Limb (tissue), 2 donors: ENCODE data around the gene TRMO.

Source experiments
- DNase-seq, 2 donors: peaks; one replicate each; pipeline ENCODE4 v3.0.0-alpha.2; 2016; ENCODE audit errors: extremely low spot score in 2 of 2

TRMO gene

DNA sequence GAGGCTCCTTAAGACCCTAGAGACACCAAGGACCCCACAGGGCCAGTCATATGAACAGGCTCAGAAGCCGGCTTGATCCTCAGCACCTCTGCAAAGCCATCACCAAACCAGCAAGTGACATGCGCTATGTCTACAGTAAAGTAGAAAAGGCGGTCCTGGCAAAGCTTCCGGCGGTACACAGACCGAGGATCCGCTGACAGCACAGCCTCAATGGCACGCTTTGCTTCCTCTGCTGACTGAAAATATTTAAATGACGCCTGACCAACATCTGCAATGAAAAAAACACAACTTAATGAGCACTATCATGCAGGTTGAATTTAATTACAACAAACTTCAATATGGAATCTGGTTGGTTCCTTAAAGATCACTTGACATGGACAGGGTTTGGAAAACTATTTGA is 17.6 kb downstream of the TRMO start:
- no peak for DNase-seq

DNA sequence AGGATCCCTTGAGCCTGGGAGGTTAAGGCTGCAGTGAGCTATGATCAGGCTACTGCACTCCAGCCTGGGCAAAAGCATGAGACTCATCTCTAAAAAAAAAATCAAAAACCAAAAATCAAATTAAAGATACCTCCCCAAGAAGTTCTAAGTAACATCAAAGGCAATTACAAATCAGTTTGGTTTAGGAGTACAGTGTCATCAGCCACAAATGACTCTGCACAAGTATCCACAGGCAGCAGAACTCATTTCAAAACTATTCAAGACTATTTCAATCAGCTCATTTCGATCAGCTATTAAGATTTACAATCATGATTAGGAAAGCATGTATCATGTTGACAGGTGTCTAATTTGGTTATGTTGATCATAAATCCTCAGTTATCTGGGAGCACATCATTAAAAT is 19.1 kb downstream of the TRMO start:
- no peak for DNase-seq

DNA sequence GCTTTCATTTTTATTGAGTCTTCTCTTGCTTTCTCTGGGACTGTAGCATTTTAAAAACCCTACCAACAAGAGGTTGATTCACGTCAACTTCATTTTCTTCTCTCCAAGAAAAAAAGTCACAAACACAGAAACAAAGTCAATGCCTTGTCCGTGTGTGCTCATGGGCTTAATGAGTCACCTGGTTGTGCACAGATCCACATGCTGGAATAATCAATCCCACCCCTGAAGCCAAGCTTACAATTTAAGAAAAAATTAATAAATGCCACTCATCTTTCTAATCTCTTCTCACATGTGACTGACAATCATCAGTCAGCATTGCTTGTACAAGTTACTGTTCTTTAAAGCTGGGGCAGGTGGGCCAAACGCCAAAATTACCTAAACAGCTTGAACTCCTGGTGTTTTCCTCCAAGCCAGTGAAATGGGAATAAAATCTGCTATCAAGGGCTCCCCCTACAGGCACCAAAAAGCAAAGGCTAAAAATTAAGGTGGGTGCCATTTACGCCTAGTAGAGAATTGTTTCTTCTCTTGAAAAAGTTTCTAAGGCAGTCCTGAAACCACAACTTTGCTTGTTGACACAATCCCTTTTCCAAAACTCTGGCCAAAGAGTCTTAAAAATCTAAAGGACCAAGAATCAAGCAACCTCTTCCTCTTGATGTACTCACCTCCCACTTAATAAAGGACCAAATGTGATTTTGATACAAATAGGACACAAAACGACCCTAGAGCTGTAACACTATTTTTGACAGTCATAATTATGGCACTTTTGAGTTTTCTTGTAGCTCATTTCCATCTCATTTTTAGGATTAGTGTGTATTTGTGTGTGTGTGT is 21.3 kb downstream of the TRMO start:
- peak in 1 of 2 donors; percentile 8 for DNase-seq

DNA sequence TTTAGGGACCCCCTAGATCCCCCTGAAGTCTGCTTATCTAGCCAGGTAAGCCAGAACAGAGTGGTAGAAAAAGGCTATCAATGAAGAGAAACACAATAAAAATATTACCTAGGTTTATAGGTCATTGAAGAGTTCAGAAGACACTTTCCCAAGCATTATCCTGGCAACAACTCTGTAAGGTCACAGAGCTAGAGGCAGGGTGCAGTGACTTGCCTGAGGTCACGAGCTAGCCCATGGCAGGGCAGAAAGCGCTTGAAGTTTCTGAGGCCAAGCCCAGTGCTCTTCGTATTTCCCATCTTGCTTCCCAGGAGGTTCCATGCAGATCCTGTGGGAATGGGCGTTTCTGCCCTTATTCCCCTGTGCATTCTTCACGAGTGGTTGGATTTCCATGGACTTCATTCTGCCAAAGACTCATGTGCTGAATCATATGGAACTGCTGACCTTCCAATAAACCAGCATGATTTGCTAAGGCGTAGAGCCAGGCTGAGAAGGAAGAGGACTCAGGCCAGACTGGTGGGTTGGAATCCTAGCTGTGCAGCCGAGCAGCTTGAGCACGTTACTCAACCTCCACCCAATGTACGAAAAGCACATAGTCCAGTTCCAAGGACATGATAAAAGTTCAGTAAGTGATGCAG is 22.1 kb downstream of the TRMO start:
- no peak for DNase-seq

DNA sequence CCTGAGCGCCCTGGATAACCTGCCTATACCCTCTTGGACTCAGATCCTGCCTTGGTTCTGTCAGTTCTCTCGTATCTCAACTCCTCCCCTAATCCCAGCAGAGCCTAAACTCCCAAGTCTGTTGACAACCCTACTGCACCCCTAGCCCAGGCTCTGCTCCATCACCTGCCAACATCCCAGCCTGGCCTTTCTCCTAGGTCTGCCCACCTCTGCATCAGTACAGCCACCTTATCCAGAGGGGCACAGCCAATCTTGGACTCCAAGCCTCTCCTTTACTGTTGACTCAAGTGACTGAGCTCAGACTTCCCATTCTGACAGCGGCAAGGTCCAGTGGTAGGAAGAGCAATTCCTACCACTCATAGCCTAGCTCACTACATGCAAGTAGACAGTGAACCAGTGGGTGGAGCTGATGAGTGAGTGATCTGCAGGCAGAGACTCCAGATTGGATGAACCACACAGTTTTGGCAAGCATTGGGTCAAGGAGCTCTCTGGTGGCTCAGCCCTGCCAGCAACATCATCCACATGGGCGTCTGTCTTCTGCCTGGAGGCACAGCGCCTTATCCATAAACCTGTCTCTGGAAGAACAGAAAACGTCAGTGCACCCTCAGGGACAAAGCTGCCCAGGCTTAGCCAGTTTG is 26.5 kb downstream of the TRMO start:
- no peak for DNase-seq

DNA sequence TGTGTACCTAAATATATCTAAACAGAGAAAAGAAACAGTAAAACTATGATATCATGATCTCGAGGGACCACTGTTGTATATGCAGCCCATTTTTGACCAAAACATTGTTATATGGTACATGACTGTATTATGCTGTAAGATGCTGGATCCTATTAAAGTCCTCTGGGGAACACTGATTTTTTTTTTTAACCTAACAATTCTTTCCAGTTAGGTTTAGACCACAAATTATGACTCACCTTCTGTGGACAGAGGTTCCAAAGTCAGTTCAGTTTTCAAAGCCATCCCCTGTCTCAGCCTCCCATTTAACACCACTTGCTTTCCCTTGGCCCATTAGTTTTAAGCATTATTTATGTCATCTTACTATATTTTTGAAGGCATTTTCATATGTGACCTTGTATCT is 27.1 kb downstream of the TRMO start:
- no peak for DNase-seq

DNA sequence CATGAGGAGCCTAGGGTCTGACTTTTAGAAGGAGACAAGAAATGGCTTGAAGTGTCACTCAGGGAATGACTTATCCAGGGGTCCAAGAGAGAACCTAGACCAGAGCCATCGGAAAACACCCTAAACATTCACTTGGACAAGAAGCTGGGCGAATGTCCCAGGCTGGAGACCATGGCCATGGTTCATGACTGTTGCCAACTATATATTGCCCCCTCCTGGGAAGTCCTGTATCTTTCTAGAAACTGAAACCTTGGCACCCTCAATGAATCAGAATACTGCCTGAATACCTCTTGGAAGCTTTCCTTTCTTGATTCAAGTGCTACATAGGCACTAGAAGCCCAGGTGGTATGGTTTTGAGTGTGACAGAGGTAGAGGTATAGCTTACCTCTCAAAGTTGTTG is 29.9 kb downstream of the TRMO start:
- DNase-seq, result no peak

DNA sequence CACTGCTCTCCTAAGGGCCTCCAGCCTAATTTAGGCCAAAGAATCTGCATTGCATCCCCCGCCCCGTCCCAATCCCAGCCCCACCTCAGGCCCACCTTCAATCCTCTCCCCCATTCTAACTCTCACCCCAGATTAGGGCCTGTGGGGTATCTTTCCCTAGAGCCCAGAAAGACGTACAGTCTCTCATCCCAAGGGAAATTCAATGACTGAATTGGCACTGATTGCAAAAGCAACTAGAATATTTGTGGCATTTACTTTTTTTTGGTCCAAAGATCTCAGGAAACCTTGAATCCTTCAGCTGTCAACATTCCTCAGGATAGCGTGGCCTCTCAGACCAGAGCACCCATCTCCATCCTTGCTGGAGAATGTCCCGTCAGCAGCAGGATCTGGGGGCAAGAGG is 30.6 kb downstream of the TRMO start:
- no peak for DNase-seq

DNA sequence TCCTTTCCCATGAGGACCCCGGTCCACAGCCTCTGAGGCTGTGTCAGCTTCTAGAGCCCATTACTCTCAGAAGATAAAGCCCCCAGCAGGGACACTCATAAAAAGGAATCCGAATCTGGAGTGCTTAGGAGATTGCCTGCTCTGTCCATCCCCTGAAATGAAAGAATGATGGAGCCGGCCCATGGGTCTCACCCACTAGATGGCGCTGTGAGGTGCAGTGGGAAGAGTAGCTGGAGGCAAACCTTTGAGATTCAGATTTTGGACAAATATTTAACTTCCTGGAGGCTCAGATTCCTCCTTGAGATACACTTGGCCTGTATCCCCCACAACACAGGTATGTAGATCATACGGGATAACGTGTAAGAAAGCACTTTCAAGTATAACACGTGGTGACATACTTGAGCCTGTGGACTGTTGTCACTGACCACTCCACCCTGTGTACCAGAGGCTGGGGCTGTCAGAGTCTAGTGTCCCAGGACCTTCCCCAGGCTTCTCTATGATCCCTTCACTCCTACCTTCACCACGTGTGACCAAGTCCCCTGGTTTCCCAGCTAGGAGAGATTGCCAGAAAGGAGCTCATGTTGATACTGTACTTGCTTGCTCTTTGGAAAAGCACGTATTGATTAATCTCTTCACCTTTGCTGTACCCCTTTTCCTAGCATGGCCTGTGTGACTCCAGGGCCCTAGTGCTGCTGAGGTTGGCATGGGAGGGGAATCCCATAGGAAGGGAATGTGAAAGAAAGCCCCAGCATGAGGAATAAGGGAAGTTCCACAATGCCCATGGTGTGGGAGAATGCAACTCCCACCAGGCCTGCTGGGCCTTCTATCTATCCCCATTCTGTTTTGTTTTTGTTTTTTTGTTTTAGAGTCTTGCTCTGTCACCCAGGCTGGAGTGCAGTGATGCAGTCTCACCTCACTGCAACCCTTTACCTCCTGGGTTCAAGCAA is 32.1 kb downstream of the TRMO start:
- no peak for DNase-seq

DNA sequence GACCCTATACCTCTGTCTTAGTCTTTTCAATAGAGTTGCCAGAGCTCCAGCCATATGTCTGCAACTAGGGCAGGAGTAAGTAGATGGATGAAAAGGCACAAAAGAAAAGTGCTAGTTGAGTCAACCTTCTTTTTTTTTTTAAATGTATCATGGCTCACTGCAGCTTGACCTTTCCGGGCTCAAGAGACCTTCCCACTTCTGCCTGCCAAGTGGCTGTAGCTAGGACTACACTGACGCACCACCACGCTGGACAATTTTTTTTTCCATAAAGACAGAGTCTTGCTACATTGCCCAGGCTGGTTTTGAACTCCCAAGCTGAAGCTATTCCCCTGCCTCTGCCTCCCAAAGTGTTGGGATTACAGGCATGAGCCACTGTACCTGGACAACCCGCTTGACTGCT is 42.0 kb downstream of the TRMO start:
- DNase-seq, result no peak

DNA sequence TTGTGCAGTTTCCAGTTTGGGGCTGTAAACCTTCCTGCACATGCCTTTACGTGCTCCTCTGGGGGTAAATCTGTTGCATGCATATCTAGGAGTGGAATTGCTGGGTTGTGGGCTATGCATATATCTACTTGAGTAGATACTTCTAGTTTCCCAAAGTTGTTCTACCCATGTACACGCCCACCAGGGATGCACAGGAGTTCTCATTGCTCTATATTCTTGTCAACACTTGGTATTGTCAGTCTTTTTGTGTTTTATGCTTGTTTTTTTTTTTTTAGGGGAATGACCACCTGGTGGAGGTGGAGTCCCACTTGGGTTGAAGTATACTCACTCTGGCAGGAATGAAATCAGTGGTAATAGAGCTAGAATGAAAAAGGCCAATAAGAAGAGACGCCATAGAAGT is 46.2 kb downstream of the TRMO start:
- no peak for DNase-seq

DNA sequence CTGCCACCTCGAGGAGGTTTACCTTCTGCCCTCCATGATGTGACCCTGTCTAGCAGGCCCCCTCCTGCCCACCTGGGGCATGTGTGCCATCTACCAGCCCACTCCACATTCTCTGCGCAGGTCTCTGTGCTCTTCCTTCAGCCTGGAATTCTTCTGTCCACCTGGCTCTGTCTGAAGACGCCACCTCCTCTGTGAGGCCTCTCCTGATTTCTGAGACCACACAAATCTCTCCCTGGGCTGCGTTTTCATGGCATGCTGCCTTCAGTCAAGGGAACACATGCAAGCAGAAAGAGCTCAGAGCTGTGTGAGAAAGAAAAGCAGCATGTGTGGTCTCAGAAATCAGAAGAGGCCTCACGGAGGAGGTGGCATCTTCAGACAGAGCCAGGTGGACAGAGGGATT is 47.2 kb downstream of the TRMO start:
- no peak for DNase-seq

DNA sequence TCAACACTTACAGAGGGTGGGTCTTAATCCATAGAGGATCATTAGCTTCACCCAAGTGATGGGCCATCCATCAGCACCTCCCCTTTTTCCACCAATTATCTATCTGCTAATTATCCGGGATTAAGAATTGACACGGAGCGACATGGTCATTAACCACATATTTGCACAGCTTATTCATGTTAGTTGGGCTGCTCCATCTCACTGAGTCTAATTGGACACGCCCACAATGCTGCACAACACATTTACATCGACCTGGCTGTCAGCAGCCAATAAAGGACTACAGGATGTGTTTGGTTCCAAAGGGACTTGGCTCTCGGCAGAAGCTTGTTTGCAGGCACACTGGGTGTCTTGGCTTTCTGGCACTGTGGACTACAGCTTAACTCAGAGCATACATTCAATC is 47.7 kb downstream of the TRMO start:
- no peak for DNase-seq

DNA sequence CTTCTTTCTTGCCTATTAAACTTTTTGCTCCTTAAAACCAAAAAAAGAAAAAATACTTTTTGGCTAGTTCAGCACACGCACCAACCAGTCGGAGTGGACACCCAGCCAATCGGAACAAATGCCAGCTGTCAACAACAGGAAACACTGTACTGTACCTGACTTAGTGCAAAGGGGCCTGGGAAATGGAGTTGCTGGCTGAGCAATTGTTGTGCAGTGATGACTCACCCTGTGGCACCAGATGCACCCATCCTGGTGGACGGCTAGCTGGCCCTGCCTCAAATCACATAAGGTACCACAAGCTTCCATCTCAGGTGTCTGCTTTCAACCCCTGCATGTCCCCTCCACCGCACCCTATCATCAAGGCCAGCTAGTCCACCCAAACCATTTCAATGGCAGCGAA is 48.4 kb downstream of the TRMO start:
- DNase-seq, result no peak

DNA sequence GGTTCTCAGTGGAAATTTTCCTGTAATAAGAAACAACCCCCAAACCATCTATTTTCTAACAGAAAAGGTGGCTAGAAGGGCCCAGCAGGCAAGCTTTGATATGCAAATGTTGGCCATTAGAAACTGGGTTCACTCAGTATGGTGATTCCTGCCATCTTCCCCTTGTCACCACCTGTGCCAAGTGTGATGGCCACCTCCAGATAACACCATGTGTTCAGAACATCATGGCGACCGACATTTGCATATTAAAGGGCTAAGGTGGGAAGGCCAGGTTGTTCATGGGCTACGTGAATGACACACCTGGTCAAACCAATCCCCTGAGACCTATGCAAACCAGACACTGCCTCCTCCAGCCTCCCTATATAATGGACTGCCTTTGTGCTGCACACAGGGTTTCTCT is 48.9 kb downstream of the TRMO start:
- no peak for DNase-seq

DNA sequence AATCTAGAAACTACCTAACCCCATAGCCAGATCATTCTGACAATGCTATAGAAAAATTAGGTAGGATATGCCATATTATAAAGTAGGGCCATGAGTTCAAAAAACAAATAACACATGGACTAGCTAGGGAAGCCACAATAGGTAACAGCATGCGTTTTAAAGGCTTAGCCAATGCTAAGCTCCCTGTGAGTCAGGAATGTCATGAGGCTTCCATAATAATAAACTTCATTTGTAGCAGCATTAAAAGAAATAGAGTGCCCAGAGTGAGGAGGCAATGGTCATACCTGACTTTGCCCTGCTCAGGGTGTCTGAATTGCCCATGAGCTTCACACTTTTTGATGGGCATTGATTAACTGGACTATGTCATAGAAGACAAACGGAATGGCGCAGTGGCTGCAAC is 53.4 kb downstream of the TRMO start:
- no peak for DNase-seq

DNA sequence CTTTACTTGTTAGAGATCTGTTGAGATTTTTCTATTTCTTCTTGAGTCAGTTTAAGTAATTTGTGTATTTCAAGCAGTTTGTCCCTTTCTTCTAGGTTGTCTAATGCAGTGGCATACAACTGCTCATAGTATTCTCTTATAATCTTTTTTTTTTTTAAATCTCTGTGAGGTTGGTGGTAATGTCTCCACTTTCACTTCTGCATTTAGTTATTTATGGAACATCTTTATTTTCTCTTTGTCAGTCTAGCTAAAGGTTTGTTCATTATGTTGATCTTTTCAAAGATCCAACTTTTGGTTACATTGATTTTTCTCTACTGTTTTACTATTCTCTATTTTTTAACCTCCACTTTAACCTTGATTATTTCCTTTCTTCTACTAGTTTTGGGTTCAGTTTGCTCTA is 55.5 kb downstream of the TRMO start:
- DNase-seq, result no peak

DNA sequence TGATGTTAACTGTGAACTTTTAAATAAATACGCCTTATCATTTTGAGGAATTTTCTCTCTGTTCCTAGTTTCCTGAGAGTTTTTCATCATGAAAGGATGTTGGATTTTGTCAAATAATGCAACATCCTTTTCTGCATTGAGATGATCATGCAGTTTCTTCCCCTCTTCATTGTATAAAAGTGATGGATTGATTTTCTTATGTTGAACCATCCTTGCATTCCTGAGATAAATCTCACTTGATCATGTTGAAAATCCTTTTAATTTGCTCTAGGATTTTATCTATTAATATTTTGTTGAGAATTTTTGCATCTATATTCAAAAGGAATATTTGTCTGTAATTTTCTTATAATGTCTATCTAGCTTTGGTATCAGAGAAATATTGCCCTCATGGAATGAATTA is 56.0 kb downstream of the TRMO start:
- DNase-seq, result no peak

DNA sequence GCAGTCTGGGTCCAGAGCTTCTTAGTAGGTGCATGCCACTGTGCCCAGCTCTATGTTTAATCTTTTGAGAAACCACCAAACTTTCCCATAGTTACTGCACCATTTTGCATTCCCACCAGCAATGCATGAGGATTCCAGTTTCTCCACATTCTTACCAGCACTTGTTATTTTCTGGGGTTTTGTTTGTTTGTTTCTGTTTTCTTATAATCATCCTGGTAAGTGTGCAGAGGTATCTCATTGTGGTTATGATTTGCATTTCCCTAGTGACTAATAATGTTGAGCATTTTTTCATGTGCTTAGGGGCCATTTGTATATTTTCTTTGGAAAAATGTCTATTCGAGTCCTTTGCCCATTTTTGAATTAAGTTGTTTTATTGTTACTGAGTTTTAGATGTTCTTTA is 57.9 kb downstream of the TRMO start:
- DNase-seq, result no peak

DNA sequence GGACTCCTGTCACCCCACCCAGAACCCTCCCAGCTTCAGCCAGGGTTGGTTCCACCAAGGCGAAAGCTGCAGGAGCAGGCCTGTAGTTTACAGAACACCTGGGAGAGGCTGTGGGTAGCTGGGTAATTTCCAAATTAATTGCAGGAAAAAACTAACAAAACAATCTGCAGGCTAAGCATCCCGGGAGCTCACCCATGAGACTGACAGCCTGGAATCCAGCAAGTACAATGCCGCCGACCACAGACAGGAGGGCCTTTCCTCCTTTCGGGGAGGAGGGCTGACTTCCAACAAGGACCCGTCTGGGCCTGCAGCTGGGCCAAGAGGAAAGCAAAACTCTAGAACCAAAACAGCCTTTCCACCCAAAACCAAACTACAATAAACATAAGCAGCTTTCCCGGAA is 59.0 kb downstream of the TRMO start:
- no peak for DNase-seq

DNA sequence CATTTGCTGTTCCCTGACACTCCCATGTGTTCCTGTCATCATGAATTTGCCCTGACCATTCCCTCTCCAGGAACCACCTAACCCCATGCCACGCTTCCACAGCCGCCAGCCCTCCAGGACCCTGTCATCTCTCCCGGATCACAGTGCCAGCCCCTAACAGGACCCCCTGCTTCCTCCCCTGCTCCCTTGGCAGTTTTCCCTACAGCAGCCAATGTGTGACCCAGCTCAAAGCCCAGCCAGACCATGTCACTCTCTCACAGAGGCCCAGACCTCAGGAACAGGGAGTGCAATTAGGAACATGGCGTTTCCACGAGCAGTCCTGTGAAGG is 61.2 kb downstream of the TRMO start:
- no peak for DNase-seq
